ENCODE data around the gene NCCRP1. TPM values are rescaled to one million over a fixed set of nuclear protein-coding genes. Genes with fewer than 3 reads are reported as not detected.

The NCCRP1 gene
- polyA plus RNA-seq, 1 experiment = 0.04 TPM

DNA sequence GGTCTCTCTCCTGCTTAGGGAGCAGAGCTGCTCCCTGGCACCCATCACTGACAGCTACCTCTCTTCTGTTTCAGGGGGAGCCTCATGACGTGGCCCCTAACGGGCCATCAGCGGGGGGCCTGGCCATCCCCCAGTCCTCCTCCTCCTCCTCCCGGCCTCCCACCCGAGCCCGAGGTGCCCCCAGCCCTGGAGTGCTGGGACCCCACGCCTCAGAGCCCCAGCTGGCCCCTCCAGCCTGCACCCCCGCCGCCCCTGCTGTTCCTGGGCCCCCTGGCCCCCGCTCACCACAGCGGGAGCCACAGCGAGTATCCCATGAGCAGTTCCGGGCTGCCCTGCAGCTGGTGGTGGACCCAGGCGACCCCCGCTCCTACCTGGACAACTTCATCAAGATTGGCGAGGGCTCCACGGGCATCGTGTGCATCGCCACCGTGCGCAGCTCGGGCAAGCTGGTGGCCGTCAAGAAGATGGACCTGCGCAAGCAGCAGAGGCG lies 23.2 kb upstream of the NCCRP1 start:
- no peak overlapping the region for H3K4me3 ChIP-seq (ENCODE audit: low read depth, low read length)
- ChIA-PET CTCF (no interaction called here), POLR2A (no interaction called here)
- TF ChIP-seq CTCF (IDR thresholded peaks at IDR 0.05; ENCODE audit: insufficient read depth, low read depth, low read length) = no peak
- H3K27me3 ChIP-seq (ENCODE audit: control insufficient read depth, insufficient read depth, low read length) = no peaks in the 10 kb centered on the region
- H3K36me3 ChIP-seq (ENCODE audit: control insufficient read depth, insufficient read depth, low read length) = peaks cover 23% of the 10 kb centered on the region
- no peak for DNase-seq (ENCODE audit: low read depth)

GRCh38 chr19:39174142-39174541 lies 22.6 kb upstream of the NCCRP1 start:
- Histone ChIP-seq H3K36me3 (ENCODE audit: control insufficient read depth, insufficient read depth, low read length) (peaks cover 25% of the 10 kb centered on the region), H3K27me3 (ENCODE audit: control insufficient read depth, insufficient read depth, low read length) (no peaks in the 10 kb centered on the region), H3K4me3 (ENCODE audit: low read depth, low read length) (no peak overlapping the region)
- POLR2A ChIA-PET = no interaction called here
- CTCF ChIA-PET = interaction anchor here (0.6 kb wide), 1 partner anchor 958 kb away, joined by 3 read pairs; no protein-coding TSS in a partner anchor
- TF ChIP-seq CTCF (IDR thresholded peaks at IDR 0.05; ENCODE audit: insufficient read depth, low read depth, low read length) = no peak
- DNase-seq (ENCODE audit: low read depth) = no peak

- Histone ChIP-seq H3K36me3 (ENCODE audit: control insufficient read depth, insufficient read depth, low read length) (peaks cover 27% of the 10 kb centered on the region), H3K4me3 (ENCODE audit: low read depth, low read length) (no peak overlapping the region), H3K27me3 (ENCODE audit: control insufficient read depth, insufficient read depth, low read length) (no peaks in the 10 kb centered on the region)
- ChIA-PET POLR2A (no interaction called here), CTCF (interaction anchor here (0.6 to 1.0 kb wide), 3 partner anchors 64 to 957 kb away, joined by 3 read pairs; partner anchors contain the start of genes MRPS12 and SARS2)
- TF ChIP-seq CTCF (IDR thresholded peaks at IDR 0.05; ENCODE audit: insufficient read depth, low read depth, low read length) = no peak
- no peak for DNase-seq (ENCODE audit: low read depth)
Measured at GRCh38 chr19:39174558-39175544, 21.9 kb upstream of the NCCRP1 start.

DNA sequence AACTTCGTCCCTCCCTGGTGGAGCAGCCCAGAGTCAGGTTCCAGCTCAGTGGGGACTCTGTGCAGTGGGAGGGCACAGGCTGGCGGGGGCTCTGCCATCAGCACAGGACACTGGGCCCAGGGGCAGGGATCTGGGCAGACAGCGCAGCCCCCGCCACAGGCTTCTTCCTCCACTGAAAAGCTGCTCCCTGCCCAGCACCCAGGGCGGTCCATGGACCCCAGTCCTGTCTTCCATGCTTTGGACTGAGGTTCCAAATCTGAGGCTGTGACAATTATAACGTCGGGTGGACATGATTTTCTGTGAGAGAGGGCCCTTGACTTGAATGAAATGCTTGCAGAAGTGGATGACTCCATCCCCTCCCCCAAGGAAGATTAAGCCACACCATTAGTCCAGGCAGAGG lies 21.2 kb upstream of the NCCRP1 start:
- H3K4me3 ChIP-seq (ENCODE audit: low read depth, low read length) = no peak overlapping the region
- no peak for DNase-seq (ENCODE audit: low read depth)
- no peaks in the 10 kb centered on the region for H3K27me3 ChIP-seq (ENCODE audit: control insufficient read depth, insufficient read depth, low read length)
- ChIA-PET CTCF (interaction anchor here (0.6 to 1.2 kb wide), 3 partner anchors 11 to 245 kb away, joined by 3 to 5 read pairs (median 3); partner anchors contain the start of genes MRPS12 and SARS2), POLR2A (no interaction called here)
- no peak for TF ChIP-seq CTCF (IDR thresholded peaks at IDR 0.05; ENCODE audit: insufficient read depth, low read depth, low read length)
- peaks cover 30% of the 10 kb centered on the region for H3K36me3 ChIP-seq (ENCODE audit: control insufficient read depth, insufficient read depth, low read length)

GRCh38 chr19:39177110-39177699 lies 19.6 kb upstream of the NCCRP1 start:
- TF ChIP-seq CTCF (IDR thresholded peaks at IDR 0.05; ENCODE audit: insufficient read depth, low read depth, low read length) = no peak
- no peak for DNase-seq (ENCODE audit: low read depth)
- Histone ChIP-seq H3K36me3 (ENCODE audit: control insufficient read depth, insufficient read depth, low read length) (peaks cover 30% of the 10 kb centered on the region), H3K27me3 (ENCODE audit: control insufficient read depth, insufficient read depth, low read length) (no peaks in the 10 kb centered on the region), H3K4me3 (ENCODE audit: low read depth, low read length) (no peak overlapping the region)
- ChIA-PET POLR2A (no interaction called here), CTCF (no interaction called here)

Data from BJ (cell line).